Middle frontal gyrus (tissue), 1 donor: ENCODE measurements around the gene CER1.
A peak's percentile ranks its signal among the peaks of the same experiment; 100 is the strongest.

Experiments used
- DNase-seq: peaks from one replicate; pipeline ENCODE4 v3.0.0-alpha.2; 2015; ENCODE audit warnings: low spot score; ENCODE audit errors: extremely low spot score

Gene CER1, protein sequence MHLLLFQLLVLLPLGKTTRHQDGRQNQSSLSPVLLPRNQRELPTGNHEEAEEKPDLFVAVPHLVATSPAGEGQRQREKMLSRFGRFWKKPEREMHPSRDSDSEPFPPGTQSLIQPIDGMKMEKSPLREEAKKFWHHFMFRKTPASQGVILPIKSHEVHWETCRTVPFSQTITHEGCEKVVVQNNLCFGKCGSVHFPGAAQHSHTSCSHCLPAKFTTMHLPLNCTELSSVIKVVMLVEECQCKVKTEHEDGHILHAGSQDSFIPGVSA

DNA sequence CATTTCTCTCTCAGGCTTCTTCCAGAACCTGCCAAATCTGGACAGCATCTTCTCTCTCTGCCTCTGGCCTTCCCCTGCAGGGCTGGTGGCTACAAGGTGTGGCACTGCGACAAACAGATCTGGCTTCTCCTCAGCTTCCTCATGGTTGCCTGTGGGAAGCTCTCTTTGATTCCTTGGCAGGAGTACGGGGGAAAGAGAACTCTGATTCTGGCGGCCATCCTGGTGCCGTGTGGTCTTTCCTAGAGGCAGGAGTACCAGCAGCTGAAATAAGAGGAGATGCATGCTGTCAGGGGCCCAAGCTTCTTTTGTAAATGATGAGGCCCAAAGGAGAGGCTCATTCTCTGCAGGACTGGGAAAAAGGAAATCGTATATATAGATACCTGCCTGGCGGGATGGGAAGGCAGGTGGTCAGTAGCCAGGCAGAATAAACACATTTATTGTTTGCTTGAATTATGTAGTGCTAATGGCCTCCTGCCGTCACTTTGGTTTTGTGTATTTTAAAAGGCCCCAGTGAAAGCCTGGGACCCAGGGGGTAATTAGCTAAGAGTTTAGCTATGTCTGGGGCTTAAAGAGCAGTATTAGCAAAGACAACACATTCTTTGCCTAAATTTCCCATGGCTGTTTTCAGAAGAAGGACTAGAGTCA lies at the start of gene CER1:
Gene CER1 (minus strand): TSS at position 343 of the 645 bp plus-strand sequence. CDS start 61 bp downstream, at position 282.
- DNase-seq: no peak

DNA sequence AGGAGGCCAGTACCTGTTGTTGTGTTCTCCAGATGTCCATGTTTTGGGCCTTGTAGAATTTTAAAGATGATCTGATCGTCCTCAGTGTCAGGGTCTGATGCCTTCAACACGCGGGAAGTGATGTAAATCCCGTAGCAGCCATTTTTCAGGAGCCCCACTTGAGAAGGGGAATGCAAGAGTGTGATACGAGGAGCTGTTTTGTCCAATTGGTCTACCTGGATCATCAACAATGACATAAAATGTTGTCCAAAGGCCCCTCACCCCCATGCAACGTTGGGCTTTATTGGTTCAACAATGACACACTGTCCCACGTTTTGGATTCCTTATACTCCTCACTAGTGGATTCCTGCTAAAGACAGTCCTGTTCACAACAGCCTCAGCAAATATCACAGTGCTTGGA lies 48.1 kb upstream of the CER1 start:
- DNase-seq: no peak

DNA sequence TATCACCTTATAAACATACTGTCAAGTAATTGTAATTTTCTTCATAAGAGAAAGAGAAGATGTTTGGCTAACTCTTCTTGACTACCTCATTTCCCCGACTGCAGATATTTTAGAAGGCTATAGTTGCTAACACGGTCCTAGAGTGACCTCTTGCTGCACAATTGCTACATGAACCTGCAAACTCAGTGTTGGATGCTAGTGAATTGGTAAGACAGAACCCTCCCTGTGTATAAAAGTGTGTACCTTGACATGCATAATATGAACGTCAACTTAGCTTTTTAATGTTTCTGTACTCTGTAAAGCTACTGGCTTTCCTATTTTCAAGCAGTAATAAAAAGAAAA lies 46.7 kb upstream of the CER1 start:
- no peak for DNase-seq

DNA sequence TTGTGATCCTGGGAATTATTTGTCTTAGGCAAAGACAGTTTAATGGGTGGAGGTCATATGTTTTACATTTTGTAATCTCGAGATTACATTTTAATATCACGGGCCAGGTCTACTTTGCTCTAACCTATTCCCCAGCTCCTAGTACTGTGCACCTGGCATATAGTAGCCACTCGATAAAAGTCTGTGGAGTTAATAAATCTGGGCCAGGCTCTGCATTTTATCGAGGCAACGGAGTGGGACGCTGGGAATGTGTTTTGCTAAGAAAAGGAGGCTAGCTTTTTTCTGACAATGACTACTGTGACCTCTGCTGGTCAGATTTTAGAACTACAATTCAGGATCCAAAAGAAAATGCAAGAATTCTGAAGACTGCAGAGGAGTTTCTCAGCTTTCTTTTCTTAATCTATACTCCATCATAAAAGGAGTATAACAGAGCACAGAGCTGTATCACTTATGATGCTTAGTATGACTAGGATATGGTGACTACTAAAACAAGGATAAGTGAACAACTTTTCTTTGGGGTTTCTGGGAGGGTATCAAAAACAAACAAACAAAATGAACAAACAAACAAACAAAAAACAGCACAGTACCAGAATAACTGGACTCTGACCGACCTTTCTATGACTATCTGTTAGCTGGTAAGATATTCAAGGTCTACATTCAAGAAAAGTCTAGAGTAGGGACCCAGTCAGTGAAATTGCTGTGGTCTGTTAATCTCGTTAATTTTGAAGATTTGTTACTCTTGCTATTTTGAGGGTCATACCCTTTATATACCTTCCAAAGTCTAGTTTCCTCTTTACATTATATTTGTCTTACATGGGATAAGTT lies 46.1 kb upstream of the CER1 start:
- peak; percentile 42 for DNase-seq

DNA sequence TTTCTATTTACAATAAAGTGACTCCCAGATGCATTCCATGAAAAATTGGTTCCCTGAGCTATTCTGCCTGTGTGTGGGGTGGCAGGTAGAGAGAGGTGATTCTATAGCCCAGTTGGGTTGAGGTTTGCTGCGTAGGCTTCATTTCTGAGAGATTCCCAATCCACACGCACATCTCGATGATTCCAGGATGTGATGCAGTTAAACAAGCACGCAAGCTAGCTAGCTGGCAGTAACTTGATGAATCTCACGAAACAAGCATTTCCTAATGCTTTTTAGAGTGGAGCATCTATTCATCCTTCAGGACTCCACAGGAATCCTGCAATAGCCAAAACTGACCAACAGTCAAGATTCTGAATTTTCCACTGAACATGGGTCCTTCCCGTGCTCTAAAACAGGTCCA lies 43.8 kb upstream of the CER1 start:
- no peak for DNase-seq

DNA sequence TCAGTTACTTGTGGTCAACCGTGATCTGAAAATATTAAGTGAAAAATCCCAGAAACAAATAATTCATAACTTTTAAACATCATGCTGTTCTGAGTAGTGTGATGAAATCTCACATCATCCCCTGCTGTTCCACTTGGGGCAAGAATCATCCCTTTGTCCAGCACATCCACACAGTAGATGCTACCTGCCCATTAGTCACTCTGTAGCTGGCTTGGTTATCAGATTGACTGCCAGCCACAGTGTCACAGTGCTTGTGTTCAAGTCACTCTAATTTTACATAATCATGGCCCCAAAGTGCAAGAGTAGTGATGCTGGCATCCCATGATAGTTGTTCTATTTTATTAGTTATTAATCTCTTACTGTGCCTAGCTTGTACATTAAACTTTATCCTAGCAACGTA lies 39.1 kb upstream of the CER1 start:
- DNase-seq: no peak

DNA sequence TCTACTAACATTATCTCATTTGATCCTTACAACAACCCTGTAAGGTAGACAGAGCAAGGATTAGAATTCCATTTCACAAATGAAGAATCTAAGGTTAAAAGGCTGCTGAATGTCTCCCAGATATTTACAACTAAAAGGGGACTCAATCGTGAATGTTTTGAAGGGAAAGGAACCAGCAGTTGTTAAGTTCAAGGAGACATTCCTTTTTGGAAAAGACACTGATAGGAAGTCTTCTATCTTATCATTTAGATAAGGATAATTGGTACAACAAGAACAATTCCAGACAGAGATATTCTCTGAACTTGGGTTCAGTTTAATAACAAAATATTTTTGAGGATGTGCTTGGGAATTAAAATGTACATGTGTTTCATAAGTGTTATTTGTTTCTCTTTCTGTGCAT lies 37.5 kb upstream of the CER1 start:
- no peak for DNase-seq

DNA sequence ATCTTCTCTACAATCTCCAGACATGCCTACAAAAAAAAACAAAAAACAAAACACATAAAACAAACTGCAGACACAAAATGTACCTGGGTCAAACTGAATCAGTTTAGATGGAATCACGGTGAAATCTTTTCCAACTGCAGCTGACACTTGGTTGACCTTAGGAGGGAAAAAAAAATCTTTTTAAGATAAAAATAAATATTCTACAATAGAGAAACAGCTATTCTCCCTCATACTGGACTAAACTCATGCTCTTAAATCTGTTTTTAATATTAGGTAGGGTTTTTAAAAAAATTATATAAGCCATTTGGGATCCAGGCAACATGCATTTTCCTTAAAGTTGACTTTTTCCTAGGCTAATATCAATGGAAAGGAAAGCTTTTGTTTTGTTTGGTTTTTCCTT lies 33.8 kb upstream of the CER1 start:
- DNase-seq: no peak

DNA sequence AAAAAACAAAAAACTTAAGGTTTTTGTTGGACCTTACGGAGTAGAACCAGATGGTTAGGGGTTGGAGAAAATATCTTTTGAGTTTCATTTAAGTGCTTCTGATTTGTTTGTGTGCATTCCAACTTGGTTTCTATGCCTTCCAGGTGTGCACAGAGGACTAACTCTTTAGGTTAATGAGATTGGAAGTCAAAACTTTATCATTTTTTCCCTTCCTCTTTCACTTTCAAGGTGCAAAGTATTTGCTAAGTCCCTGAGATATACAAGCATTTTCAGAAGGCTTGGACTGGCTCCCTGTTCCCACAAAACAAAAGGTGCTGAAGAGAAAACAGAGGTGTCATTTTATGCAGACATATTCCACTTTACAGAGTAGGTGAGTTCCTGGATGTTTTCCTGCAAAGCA lies 30.3 kb upstream of the CER1 start:
- DNase-seq: no peak

DNA sequence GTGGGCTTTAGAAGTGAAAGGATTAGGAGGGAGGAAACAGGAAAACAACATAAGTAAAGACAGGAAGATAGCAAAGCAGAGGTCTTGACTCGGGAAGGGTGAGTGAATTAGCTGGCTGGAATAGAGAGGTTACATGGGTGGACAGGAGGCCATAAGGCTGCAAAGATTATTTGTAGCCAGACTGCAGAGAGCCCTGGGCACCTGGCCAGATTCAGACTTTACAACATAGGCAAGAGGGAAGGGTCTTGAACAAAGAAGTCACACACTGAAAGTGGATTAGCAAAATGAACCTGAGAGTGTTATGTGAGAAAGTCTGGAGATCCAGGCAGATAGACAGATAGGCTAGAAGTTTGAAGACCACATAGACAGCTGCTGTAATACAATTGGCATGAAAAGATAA lies 29.7 kb upstream of the CER1 start:
- DNase-seq: no peak

DNA sequence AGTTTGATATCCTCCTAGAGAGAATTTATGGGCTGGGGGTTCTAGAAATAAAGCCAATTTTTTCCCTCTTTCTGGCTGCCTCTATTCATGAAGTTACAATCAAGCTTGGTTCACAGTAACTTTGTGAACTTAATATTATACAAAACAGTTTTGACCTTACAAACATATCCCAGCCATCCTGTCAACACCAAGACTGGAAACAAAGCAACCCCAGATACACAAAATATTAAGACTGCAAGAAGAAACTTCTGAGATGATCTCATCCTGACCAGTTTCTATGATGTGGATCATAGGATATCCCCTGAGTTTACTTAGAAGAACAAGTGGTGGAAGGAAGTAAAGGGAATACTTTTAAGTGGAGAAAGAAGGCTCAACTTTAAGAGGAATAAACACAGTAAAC lies 28.3 kb upstream of the CER1 start:
- DNase-seq: no peak

DNA sequence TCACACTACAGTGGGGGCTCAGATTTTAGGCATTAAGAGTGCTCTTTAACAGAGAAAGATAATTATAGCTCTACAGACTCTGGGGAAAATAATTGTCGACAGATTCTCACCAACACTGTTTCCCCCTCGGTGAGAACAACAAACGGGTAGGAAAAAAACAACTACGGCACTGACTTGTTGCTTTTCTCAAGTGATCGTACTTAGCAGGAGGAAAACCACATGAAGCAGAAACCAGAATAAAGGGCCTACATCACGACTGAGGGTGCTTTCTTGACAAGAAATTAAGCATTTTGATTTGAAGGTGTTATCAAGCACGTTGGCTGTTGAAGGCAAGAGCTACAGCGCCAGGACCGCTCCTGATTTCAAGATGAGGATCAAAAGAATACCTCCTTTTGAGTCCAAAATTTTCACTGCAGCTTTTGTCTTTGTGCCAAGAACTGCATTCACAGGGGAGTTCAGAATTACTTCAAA lies 27.2 kb upstream of the CER1 start:
- no peak for DNase-seq

DNA sequence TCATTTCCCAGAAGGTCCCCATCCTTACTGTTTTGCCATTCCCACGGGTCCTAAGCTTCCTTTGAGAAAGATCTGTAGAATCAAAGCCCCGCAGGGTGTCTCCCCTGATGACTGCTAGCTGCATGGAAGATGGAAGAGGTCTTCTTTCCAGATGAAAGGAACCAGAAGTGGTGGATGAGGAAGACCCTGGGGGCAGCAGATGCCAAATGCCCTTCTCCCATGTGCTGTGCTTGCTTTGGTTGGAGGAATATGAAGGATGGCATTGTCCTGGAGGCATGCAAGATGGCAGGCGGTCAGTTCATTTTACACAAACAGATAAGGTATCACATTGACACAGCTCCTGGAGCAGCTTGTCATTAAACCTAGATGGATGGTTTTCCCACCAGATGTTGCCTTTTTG lies 25.8 kb upstream of the CER1 start:
- DNase-seq: no peak

DNA sequence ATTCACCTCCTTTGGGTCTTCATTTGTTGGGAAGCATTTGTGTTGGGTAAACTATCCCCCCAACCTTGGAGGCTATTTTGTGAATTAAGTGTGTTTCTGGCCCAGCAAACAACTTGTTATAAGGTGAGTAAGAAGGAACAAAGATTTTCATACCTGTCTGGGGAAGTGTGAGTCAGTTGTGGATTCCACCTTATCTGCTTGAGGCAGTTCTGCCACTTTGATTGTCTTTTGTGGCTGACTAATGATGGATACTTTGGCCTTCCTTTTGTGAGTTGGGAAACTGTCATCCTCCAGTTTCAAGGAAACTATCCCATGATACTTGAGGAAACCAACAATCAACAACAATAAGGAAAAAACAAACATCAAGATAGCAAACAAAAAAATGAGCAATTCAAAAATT lies 24.6 kb upstream of the CER1 start:
- no peak for DNase-seq

DNA sequence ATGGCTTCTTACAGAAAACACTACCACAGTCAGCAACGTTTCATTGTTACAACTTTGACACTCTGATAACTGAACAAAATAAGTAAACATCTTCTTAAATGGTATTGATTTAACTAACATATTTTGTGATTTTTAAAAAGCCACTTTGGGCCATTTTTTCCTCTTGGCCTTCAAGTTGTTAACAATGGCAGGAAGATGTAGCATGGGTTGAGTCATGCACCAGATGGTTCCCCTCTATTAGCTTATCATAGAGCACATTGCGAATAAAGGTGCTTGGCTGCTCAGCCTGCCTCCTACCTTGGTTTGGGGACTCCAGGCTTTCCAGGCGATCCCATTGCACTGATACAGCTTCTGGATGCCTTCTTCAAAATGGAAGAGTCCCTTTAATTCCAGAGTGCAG lies 24.1 kb upstream of the CER1 start:
- DNase-seq: no peak

DNA sequence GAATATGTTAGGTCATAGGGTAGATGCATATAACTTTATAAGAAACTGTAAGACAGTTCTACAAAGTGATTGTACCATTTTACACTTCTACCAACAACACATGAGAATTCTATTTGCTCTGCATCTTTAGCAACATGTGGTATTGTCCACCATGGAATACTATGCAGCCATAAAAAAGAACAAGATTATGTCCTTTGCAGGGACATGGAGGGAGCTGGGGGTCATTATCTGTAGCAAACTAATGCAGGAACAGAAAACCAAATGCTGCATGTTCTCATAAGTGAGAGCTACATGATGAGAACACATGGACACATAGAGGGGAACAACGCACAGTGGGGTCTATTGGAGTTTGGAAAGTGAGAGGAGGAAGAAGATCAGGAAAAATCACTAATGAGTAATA lies 22.2 kb upstream of the CER1 start:
- no peak for DNase-seq

DNA sequence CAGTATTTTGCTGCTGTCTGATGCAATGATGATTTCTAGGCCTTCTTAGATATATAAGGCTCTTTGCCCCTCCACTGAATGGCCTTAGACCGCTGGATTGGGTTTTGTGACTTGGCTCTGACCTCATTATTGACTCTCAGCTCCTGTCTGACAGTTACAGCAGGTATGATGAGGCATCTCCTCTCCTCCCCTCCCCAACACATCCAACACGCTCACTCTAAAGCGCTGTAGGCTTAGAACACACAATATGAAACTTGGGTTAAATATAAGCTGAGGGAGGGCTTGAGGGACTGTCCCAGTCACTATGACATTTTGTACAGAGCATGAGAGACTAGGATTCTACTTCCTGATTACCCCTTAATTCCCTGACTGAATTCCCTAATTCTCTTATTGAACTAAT lies 18.8 kb upstream of the CER1 start:
- DNase-seq: no peak

DNA sequence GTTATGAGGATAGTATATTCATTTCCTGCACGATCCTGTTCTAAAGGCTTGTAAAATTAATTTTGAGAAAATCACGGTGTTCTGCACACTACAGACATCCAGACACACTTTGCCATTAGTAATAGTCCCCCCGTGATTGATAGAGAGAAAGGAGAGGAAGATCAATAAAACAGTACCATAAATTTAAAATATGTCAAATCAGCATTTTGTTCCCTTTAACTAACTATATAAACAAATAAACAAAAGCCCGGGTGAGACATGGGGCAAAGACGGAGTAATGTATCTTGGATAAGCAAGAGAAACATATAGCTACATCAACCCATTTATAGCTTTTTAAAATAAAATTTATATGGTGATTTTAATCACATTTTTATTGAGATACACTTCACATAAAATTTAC lies 10.6 kb upstream of the CER1 start:
- DNase-seq: no peak

DNA sequence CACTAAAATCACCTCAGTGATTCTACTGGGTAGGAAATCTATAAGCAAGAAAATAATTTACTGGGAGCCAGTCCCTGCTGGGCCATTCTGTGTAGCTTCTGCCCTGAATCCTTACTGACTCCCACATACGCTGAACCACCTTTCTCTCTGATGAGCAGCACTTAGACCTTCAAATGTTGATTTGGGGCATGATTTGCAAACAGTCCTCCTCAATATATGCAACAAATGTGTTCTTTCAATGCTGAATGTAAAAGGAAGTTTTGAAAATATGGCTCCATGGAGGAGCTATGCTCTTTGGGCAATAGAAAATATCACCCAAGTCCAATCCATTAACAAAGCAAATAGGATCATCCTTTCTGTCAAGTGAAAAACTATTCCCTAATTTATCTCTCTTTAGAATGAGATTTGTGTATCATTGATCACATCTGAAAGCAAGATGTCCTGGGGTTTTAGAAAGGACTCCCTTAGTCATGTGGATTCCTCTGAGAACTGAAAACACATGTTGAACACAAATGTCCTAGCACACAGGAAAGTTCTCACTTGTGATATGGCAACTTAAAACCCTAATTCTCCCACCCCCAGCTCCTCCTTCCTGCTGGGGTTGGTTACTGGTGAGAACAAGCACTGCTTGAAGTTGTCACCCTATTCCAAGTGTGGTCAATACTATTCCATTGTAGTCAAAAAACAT lies 8.9 kb upstream of the CER1 start:
- DNase-seq: no peak

DNA sequence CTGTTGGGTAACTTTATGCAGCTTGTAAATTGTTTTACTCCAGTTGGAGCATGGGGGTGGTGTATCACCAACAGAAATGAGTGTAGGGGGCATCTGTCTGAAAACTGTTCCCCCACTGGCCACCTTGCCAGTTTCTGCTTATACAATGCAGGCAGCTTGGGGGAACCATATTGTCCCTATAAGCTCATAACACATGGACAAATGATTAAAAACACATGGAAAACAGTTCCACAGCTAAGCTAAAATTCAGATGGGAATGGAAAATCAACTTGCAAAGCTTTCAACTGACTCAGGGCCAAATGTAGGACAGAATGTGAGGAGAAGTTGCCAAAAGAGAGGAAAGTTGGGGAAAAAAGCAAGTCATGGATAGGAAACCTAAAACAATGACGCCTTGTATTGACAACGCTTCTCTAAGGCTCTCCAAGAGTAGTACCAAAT lies 7.9 kb upstream of the CER1 start:
- DNase-seq: peak; percentile 16

DNA sequence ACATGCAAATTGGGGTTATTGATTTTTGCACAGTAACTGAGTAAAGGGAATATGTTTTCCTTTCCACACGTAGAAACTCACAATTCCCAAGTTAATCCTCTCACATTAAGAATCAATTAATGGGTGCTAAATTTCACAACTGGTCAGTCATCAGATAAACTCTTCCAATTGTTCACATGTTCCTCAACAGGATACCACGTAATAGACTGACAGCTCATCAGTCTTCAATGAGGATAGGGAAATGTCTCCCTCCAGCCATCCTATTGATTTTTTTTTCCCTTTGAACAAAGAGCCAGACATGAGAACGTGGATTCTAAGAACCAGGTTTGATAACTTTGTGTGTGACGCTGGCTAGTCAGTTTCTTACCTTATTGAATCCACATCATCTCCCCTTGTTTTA lies 768 bp upstream of the CER1 start:
- DNase-seq: no peak
